Dedifferentiated amniotic fluid mesenchymal stem cell (primary cell): ENCODE data around the gene CES2.
"Not testable (repeated sequence)": the region's sequence is repeated elsewhere in the genome, so short reads cannot be mapped to it uniquely, and the experiment has no call there.

Experiments used
- DNase-seq: peaks from one replicate; pipeline ENCODE4 v3.0.0-alpha.2; 2016; ENCODE audit errors: extremely low spot score

Gene CES2

DNA sequence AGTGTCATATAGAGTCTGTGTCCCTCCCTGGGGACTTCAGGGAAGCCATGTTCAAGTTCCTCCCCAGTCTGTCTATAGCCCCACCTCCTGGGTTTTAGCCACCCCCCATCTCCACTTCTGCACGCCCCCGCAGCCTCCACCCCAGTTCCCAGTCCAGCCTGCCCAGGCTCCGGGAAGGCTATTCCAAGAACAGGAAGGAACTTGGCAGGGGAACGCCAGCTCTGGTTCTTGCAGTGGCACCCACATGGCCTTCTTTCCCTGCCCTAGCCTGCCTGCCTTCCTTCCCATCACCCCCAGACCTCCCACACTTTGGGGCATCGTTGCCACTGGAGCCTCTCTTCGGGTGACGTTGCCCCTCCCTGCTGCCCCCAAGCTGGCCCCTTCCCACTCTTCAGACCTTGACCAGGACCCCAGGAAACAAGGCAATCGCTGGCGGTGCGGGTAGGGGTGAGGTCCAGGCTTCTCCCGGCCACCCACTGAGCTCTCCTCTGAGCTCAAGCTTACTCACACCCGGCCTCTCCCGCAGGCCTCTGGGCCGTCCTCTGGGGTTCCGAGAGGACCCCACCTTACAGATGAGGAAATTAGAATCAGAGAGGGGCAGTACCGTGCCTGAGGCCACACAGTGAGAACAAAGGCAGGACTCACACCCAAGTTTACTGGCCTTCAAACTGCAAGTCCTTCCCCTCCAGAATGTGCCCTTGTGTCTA is 43.8 kb downstream of the CES2 start:
- DNase-seq: no peak

DNA sequence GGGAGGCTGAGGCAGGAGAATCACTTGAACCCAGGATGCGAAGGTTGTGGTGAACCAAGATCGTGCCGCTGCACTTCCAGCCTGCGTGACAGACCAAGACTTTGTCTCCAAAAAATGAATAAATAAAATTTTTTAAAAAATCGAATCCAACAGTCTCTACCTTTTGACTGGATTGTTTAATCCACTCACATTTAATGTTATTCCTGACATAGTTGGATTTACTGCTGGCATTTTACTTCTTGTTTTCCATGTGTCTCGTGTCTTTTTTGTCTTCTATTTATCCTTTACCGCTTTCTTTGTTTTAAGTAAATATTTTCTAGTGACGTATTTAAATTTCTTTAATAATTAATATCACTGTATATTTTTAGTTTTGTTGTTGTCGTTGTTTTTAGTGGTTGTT is 47.7 kb downstream of the CES2 start:
- DNase-seq: no peak

DNA sequence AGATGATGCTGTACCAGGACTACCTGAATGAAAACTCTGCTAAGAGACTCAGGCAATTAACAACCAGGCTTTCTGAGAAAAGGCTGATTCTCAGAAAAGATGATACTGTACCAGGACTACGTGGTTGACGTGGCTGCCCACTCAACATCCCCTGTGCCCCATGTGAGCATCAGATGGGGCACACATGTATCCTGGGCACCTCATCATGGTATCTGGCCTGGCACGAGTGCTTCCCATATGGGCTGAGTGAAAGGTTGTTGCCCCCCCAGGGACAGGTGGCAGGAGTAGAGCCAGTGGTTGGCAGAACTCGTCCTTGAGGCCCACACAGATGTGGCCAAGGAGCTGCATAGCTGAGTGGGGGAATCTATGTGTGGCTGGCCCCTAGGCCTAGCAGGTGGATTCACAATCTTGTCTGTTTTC is 49.6 kb downstream of the CES2 start:
- DNase-seq: no peak

DNA sequence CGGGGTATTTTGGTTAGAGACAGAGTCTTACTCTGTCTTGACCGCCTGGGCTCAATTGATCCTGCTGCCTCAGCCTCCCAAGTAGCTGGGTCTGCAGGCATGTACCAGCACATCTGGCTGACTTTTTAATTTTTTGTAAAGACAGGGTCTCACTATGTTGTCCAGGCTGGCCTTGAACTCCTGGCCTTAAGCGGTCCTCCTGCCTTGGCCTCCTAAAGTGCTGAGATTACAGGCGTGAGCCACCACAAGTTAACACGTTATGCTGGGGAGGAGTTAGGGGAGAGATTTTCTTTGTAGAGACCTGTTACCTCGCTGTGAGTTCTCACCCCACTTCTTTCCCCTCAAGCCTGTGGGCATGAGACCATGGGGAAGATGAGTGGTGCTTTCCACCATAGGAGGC is 51.2 kb downstream of the CES2 start:
- DNase-seq: no peak

DNA sequence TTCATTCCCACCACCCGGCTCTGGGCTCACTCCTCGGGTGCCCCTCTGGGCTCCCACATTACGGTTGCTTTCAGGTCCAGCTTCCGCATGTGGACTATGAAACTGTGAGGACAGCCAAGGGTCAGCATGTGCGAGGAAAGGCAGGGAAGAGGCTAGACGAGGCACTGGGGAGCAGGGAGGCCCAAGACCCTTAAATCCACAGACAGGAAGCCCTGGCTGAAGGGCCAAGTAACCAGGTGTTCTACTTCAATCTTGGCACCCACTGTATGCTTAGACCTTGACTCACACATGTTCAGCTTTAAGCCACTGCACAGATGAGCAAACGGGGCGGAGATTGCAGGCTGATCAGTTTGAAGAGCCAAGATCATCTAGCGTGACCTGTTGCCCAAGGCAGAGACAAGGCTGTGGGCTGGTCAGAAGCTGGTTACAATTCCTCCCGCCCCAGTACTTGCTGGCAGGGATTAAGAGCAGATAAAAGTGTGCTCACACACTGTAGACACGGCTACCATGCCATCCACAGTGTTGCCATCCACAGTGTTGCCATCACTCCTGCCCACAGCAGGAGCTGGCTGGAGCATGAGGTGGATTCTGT is 53.0 kb downstream of the CES2 start, which contains the start of gene CES4A:
TSS of gene CES4A (plus strand) at position 393 of the 592 bp plus-strand sequence. CDS start at position 577, 184 bp downstream.
- no peak for DNase-seq

DNA sequence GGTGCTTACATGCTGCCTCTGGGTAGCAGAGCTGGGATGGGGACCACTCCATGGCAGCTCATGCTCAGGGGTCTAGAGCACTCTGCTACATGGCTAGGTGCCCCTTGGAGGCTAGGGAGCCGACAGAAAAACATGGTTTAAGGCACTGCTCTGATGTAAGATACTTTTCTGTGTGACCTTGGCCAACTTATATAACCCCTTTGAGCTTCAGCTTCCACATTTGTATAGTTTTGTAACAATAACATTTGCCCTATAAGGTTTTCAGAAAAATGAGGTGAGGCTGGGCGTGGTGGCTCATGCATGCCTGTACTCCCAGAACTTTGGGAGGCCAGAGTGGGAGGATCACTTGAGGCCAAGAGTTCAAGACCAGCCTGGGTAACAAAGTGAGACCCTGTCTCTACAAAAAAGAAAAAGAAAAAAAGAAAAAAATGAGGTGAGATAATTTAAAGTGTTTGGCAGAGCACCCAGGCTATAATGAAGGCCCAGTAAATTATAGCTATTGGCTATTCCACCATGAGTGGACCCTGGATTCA is 56.3 kb downstream of the CES2 start:
- no peak for DNase-seq

DNA sequence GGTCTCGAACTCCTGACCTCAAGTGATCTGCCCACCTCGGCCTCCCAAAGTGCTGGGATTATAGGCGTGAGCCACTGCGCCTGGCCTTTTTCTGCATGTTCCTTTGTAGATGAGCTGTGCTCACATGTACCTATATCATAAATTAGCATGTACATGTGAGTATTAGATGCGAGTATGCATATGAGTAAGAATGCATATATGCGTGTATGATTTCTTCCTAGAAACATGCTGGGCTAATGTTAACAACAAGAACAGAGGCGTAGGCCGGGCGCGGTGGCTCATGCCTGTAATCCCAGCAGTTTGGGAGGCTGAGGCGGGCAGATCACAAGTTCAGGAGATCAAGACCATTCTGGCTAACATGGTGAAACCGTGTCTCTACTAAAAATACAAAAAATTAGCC is 58.2 kb downstream of the CES2 start:
- DNase-seq: not testable (repeated sequence)
